ENCODE data around the gene PLXNB3.

DNA sequence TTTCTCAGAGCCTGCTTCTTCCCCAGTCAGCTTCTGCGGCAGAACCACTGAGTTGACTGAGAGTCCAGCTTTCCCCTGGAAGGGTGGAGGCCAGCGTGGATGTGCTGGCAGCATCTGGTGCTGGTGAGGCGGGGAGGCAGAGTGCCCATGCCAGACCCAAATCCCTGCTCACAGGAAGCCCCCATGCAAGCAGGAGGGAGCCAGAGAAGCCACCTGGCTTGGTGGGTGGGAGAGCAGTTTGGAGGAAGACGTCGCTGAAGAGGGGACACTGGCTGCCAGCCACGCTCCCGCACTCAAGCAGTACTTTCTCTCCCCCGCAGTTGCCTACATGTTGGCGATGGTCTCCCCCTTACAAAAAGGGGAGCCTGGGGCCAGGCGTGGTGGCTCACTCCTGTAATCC, 60.3 kb downstream of the PLXNB3 start:
- TF ChIP-seq, protein P1, sequence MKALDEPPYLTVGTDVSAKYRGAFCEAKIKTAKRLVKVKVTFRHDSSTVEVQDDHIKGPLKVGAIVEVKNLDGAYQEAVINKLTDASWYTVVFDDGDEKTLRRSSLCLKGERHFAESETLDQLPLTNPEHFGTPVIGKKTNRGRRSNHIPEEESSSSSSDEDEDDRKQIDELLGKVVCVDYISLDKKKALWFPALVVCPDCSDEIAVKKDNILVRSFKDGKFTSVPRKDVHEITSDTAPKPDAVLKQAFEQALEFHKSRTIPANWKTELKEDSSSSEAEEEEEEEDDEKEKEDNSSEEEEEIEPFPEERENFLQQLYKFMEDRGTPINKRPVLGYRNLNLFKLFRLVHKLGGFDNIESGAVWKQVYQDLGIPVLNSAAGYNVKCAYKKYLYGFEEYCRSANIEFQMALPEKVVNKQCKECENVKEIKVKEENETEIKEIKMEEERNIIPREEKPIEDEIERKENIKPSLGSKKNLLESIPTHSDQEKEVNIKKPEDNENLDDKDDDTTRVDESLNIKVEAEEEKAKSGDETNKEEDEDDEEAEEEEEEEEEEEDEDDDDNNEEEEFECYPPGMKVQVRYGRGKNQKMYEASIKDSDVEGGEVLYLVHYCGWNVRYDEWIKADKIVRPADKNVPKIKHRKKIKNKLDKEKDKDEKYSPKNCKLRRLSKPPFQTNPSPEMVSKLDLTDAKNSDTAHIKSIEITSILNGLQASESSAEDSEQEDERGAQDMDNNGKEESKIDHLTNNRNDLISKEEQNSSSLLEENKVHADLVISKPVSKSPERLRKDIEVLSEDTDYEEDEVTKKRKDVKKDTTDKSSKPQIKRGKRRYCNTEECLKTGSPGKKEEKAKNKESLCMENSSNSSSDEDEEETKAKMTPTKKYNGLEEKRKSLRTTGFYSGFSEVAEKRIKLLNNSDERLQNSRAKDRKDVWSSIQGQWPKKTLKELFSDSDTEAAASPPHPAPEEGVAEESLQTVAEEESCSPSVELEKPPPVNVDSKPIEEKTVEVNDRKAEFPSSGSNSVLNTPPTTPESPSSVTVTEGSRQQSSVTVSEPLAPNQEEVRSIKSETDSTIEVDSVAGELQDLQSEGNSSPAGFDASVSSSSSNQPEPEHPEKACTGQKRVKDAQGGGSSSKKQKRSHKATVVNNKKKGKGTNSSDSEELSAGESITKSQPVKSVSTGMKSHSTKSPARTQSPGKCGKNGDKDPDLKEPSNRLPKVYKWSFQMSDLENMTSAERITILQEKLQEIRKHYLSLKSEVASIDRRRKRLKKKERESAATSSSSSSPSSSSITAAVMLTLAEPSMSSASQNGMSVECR (CRISPR knock-in tag; IDR thresholded peaks at IDR 0.05; ENCODE audit: borderline replicate concordance): no peak
- TF ChIP-seq CTCF (IDR thresholded peaks at IDR 0.05) (no peak), NFYB (CRISPR knock-in tag; conservative IDR thresholded peaks at IDR 0.05; ENCODE audit: low read depth) (no peak), SP1 (CRISPR knock-in tag; conservative IDR thresholded peaks at IDR 0.05) (no peak), TP53 (CRISPR knock-in tag; IDR thresholded peaks at IDR 0.05) (no peak), RELA (CRISPR knock-in tag; IDR thresholded peaks at IDR 0.05; ENCODE audit: borderline replicate concordance) (no peak), ZNF121 (CRISPR knock-in tag; IDR thresholded peaks at IDR 0.05) (no peak), ETV6 (CRISPR knock-in tag; IDR thresholded peaks at IDR 0.05) (no peak), SMAD3 (CRISPR knock-in tag; IDR thresholded peaks at IDR 0.05; ENCODE audit: borderline replicate concordance) (no peak), NFATC4 (CRISPR knock-in tag; IDR thresholded peaks at IDR 0.05) (no peak), USF2 (CRISPR knock-in tag; IDR thresholded peaks at IDR 0.05) (no peak)
- TF ChIP-seq, protein P2, sequence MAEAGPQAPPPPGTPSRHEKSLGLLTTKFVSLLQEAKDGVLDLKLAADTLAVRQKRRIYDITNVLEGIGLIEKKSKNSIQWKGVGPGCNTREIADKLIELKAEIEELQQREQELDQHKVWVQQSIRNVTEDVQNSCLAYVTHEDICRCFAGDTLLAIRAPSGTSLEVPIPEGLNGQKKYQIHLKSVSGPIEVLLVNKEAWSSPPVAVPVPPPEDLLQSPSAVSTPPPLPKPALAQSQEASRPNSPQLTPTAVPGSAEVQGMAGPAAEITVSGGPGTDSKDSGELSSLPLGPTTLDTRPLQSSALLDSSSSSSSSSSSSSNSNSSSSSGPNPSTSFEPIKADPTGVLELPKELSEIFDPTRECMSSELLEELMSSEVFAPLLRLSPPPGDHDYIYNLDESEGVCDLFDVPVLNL (CRISPR knock-in tag; IDR thresholded peaks at IDR 0.05; ENCODE audit: borderline replicate concordance, low read depth): no peak
- TF ChIP-seq, protein P3, sequence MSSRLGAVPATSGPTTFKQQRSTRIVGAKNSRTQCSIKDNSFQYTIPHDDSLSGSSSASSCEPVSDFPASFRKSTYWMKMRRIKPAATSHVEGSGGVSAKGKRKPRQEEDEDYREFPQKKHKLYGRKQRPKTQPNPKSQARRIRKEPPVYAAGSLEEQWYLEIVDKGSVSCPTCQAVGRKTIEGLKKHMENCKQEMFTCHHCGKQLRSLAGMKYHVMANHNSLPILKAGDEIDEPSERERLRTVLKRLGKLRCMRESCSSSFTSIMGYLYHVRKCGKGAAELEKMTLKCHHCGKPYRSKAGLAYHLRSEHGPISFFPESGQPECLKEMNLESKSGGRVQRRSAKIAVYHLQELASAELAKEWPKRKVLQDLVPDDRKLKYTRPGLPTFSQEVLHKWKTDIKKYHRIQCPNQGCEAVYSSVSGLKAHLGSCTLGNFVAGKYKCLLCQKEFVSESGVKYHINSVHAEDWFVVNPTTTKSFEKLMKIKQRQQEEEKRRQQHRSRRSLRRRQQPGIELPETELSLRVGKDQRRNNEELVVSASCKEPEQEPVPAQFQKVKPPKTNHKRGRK (CRISPR knock-in tag; IDR thresholded peaks at IDR 0.05; ENCODE audit: borderline replicate concordance): no peak
- TF ChIP-seq, protein P4, sequence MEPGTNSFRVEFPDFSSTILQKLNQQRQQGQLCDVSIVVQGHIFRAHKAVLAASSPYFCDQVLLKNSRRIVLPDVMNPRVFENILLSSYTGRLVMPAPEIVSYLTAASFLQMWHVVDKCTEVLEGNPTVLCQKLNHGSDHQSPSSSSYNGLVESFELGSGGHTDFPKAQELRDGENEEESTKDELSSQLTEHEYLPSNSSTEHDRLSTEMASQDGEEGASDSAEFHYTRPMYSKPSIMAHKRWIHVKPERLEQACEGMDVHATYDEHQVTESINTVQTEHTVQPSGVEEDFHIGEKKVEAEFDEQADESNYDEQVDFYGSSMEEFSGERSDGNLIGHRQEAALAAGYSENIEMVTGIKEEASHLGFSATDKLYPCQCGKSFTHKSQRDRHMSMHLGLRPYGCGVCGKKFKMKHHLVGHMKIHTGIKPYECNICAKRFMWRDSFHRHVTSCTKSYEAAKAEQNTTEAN (CRISPR knock-in tag; IDR thresholded peaks at IDR 0.05): no peak

All from WTC11 (cell line).